GM18508 (cell line): ENCODE results near the gene FHIP2A.
"Not testable (repeated sequence)": the region's sequence is repeated elsewhere in the genome, so short reads cannot be mapped to it uniquely, and the experiment has no call there.

Source experiments
- ATAC-seq: cut with Tn5 transposase; IDR thresholded peaks from one replicate; pipeline ENCODE4 v1.9.1; 2021; ENCODE audit warnings: moderate number of reproducible peaks; ENCODE audit not compliant: insufficient read depth, unreplicated experiment

FHIP2A gene

GRCh38 chr10:114855776-114856543, 34.4 kb downstream of the FHIP2A start:
- no peak for ATAC-seq

DNA sequence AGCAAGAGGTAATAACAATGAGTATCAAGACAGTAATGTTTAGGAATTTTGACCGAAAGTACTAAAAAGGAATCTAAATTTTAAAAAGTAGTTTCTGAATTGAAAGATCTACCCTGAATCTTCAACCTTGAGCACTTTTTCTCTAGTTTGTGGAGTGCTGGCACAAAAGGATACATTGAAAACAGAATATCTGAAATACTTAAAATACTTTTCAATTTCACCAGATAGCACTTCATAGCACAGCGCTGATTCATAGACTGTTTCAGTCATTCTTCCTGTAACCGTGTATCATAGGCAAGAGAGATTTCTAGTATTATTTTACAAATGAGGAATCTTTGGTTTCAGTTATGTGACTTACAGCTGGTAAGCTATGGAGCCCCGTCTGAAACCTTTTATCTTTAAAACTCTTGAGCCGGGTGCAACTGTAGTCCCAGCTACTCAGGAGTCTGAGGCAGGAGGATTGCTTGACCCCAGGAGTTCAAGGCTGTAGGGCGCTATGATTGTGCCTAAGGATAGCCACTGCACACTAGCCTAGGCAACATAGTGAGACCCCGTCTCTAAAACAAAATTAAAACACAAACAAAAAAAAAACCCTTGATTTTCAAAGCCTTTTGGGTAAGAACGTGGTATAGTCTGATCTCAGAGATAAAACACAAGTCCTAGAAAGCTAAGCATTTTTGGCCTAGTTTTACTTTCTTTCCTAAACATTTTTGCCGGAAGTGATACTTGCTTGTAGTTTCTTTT, 35.1 kb downstream of the FHIP2A start:
- no peak for ATAC-seq

DNA sequence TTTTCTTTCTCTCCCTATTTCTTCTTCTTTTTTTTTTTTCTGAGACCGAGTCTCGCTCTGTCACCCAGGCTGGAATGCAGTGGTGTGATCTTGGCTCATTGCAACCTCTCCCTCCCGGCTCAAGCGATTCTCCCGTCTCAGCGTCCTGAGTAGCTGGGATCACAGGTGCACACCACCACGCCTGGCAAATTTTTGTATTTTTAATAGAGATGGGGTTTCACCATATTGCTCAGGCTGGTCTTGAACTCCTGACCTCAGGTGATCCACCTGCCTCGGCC, 35.6 kb downstream of the FHIP2A start:
- ATAC-seq: not testable (repeated sequence)

DNA sequence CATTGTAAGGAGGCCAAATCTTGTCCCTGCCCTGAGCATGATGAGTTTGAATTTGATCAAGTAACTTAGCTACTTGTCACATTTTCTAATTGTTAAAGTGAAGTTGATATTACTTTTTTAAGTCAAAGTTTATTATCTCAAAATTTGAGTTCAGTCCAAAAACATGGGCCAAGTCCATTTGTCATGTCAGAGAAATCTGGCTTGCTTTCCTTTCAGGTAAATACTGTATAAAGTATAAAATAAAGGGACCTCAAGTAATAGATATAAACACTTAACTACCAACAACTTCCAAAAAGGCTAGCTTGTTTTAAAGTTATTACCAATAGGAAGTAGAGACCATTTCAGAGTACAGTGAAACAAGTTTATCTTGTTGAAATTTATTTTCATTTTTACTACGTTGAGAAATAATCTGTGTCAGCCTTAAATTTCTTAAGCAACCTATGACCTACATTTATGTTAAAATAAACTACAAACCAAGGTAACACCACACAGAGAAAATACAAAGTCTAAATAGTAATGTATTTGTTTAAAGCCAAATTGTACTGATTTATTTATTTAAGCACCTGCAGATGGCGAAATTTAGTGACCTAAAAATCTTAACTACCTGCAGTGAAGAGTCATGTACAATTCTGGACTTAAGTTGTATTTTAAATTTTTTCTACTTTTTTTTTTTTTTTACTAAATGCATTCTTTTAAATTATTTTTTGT, 36.5 kb downstream of the FHIP2A start:
- ATAC-seq: no peak

DNA sequence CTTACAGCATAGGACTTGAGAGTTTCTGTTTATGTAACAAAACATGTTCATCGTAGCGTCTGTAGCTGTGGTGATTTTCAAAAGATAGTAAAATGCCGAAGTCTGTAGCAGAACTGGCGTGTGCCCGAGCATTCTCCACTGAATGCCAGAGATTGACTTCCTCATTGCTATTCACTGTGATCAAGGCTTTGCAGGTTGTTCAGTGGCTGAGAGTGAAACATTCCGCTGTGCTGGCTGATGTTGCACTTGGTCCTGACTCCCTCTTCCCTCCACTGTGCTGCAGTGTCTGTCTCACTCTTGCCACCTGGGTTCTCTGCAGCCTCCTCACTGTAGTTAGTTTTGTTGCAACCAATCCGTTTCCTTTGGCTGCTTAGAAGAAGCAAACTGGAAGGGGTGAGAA, 37.6 kb downstream of the FHIP2A start:
- no peak for ATAC-seq

- ATAC-seq: no peak
Observed at GRCh38 chr10:114862456-114862855, 40.9 kb downstream of the FHIP2A start.

- no peak for ATAC-seq
Observed at GRCh38 chr10:114867365-114867764, 45.8 kb downstream of the FHIP2A start.

- ATAC-seq: no peak
Observed at GRCh38 chr10:114868870-114869519, 47.4 kb downstream of the FHIP2A start.

- no peak for ATAC-seq
Observed at GRCh38 chr10:114869520-114869892, 47.9 kb downstream of the FHIP2A start.

GRCh38 chr10:114870486-114870885, 48.9 kb downstream of the FHIP2A start:
- no peak for ATAC-seq

- ATAC-seq: no peak
Observed at GRCh38 chr10:114871379-114871778, 49.8 kb downstream of the FHIP2A start.
